Activated effector memory CD4-positive, alpha-beta T cell treated with anti-CD3 and anti-CD28 coated beads, Interleukin-2, amount 50 U/mL, for 16 hours (primary cell): Measurements from ENCODE around the gene DENND6A.
"Not testable (repeated sequence)": the region's sequence is repeated elsewhere in the genome, so short reads cannot be mapped to it uniquely, and the experiment has no call there.

Source experiments
- DNase-seq: peaks from one replicate; pipeline ENCODE4 v3.0.0-alpha.2; 2020

DENND6A gene

GRCh38 chr3:57691411-57692132 is 1.3 kb downstream of the DENND6A start:
- DNase-seq, result peak; percentile 62

GRCh38 chr3:57689367-57690053 is 3.4 kb downstream of the DENND6A start:
- no peak for DNase-seq

DNA sequence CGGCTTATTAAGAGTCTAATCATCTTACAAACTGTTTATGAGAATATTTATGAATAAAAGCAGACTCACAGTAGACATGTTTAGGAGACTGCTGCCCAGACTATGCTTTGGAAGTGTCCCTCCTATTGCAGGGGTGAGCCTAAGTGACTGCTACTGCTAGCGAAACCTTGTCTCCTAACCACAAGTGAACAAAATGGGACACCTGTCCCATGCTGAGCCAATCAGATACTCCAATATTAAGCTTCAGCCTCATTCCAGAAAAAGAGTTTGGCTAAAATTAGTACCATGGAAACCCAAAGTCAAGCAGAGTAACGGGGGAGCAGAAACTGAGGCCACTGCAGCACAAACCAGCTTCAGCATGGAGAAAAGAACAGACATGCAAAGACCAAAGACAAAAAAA is 4.6 kb downstream of the DENND6A start:
- DNase-seq, result no peak

GRCh38 chr3:57683286-57683685 is 9.6 kb downstream of the DENND6A start:
- DNase-seq, result no peak

- no peak for DNase-seq
Observed at GRCh38 chr3:57682284-57682683, 10.6 kb downstream of the DENND6A start.

DNA sequence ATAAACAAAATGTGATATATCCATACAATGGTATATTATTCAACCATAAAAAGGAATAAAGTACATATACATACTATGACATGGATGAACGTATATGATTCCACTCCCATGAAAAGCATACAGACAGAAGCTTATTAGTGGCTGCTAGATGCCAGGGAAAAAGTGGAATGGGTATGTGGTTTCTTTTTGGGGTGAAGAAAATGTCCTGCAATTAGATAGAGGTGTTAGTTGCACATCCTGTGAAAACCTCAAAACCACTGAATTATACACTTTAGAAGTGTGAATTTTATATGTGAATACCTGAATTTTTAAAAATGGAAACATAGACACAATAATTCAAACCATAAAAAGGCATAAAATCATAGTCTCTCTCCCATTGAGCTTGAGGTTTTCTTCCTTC is 11.2 kb downstream of the DENND6A start:
- no peak for DNase-seq

DNA sequence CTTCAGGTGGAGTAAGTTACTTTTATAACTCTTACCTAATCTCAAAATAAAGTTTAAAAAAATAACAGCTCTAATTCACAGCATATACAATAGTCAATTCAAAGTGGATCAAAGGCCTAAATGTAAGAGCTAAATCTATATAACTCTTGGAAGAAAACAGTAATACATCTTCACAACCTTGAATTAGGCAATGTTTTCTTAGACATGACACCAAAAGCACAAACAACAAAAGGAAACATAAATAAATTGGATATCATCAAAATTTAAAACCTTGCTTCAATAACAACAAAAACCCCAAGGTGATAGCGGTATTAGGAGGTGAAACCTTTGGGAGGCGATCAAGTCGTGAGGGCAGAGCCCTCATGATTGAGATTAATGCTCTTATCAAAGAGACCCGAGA is 12.8 kb downstream of the DENND6A start:
- no peak for DNase-seq

DNA sequence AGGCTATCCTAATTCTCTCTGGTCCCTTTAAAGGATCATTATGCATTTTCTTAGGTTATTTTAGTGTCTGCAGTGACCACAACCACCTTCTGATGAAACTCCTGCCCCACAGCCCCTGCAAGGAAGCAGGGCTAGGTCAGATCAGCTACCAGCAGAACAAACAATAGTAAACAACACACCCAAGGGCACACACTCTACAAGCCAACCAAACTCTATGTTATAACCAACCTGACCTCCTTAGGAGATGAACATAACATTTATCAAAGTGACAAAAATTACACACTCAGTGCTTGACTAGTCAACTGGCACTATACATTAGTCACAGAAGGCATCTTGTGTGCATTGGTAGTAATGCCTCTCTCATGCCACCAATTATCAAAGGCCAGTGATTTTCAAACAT is 17.3 kb downstream of the DENND6A start:
- no peak for DNase-seq

GRCh38 chr3:57673156-57673555 is 19.7 kb downstream of the DENND6A start:
- DNase-seq, result no peak

DNA sequence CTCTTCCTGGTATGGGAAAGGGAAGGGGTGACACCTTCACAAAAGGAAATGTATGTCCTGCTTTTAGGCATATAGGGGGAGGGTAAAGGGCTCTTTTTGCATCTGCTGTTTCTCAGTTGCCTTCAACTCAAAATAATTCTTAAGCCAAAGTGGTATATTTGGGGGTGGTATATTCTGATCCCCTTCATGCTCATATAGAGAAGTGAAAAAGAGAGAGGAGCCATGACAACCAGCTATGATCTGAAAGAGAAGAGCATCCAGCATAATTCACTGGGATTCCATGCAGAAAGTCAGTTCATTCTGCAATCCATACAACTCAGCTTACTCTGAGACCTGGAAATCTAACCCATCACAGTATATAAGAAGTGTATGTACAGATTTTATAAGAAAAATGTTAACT is 22.3 kb downstream of the DENND6A start:
- no peak for DNase-seq

GRCh38 chr3:57661404-57661803 is 31.5 kb downstream of the DENND6A start:
- DNase-seq, result no peak

GRCh38 chr3:57659806-57660439 is 33.0 kb downstream of the DENND6A start:
- no peak for DNase-seq

GRCh38 chr3:57659004-57659673 is 33.7 kb downstream of the DENND6A start:
- DNase-seq, result no peak

DNA sequence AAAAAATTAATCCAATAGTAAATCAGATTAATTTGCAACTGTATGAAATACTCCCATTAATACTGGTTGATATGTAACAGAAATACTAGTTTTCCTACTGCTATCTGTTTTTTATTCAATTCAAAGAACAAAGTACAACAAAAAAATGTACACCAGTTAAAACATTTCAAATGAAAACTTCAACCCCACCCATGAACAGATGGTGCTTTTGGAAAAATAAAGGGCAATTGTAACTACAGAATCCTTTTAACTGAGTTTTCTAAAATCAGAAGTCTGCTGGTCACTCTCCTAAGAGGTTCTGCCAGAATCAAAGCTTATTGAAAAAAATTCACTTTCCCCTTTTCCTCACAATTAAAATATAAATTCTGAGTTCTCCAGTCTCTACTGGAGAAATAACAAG is 34.3 kb downstream of the DENND6A start:
- DNase-seq, result no peak

DNA sequence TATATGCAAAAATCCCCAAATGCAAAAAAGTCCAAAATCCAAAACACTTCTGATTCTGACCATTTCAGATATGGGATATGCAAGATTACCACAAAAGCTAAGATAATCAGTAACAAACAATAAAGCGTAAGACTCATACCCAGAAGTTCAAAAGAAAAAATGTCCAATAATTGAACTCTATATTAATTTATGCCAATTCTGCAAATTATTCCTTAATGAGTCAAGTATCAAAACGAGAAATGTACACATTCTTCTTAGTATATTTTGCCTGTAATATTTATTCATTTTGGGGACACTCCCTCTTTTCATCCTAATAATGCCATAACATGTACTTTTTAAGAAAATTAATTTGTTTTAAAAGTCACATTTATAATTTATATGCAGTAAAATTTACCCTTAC is 37.1 kb downstream of the DENND6A start:
- no peak for DNase-seq

DNA sequence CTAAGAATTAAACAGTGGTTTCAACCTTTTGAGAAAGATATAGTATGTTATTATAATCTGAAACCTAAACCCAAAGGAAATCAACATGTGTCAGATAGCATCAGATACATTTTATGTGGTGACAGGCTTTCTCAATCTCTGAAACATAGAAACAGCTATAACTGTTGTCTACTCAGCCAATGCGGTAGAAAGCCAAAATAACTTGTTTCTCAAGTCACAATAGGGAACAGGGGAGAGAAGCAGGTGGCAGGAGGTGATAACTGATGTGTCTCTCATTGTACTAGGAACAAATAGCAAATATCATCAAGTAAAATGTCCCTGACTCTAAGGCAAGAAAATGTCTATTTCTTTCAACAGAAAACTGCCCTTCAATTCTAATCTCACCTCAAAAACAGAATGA is 38.6 kb downstream of the DENND6A start:
- no peak for DNase-seq

DNA sequence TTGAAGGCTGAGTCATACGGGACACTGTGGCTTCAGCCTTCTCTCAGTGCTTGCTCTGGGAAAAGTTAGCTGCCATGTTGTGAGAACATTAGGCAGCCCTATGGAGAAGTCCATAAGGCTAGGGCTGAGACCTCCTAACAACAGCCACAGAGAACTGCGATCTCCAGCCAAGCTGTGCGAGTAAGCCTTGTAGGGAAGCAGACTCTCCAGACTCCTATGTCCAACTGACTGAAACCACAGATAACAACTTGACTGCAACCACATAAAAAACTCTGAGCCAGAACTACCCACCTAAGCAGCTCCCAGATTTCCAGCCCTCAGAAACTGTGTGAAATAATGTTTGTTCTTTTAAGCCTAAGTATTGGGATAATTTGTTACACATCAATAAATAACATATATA is 40.7 kb downstream of the DENND6A start:
- DNase-seq, result no peak

GRCh38 chr3:57647292-57647940 is 45.5 kb downstream of the DENND6A start:
- DNase-seq, result no peak

DNA sequence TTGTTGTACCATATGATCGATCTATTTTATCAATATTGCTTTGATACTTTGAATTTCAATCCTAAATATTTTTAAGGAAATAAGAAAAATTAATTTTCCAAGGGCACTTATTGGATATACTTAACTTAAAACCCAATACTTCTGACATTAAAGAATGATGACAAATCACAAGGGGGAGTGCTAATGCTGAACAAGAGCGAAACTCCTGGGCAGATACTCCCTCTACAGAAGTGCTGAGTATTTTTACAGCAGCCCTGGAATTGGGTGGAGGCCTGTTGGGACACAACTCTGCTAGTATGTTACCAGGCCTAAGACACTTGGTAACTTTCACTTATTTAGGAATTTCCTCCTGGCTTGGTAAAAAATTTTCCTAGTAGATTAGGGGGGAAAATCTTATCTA is 46.2 kb downstream of the DENND6A start:
- DNase-seq, result no peak

GRCh38 chr3:57644740-57645139 is 48.1 kb downstream of the DENND6A start:
- DNase-seq, result no peak

DNA sequence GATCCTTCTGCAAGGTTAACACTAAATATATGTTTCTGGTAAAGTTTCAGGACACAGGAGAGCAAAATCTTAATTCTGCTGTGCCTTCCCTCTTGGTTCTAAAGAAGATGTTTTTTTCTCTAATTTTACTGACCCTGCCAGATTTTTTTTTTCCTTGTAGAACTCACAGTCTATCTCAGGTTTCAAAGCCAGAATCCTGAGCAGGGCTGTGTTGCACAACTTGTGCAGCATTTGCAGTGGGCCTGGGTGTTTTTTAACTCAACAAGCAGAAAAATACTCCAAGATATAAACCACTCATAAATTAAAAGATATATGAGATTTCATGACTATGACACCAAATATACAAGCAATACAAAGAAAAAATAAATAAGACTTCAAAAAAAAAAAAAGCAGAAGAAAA is 55.5 kb downstream of the DENND6A start:
- DNase-seq, result no peak

- DNase-seq, result not testable (repeated sequence)
Observed at GRCh38 chr3:57634259-57634658, 58.6 kb downstream of the DENND6A start.

GRCh38 chr3:57627976-57628375 is 64.9 kb downstream of the DENND6A start:
- no peak for DNase-seq
